Stimulated activated CD4-positive, alpha-beta T cell treated with anti-CD3 and anti-CD28 coated beads, Interleukin-12 subunit alpha, Interleukin-12 subunit beta, amount 100 ng/mL, for 48 hours (primary cell): ENCODE results near the gene RNFT2.
"Not testable (repeated sequence)": the region's sequence is repeated elsewhere in the genome, so short reads cannot be mapped to it uniquely, and the experiment has no call there.

ENCODE experiments used
- DNase-seq, 3 donors: peaks; one replicate each; pipeline ENCODE4 v3.0.0-alpha.2; 2020; ENCODE audit warnings: low read depth in 2 of 3, low spot score in 1 of 3

The RNFT2 gene

DNA sequence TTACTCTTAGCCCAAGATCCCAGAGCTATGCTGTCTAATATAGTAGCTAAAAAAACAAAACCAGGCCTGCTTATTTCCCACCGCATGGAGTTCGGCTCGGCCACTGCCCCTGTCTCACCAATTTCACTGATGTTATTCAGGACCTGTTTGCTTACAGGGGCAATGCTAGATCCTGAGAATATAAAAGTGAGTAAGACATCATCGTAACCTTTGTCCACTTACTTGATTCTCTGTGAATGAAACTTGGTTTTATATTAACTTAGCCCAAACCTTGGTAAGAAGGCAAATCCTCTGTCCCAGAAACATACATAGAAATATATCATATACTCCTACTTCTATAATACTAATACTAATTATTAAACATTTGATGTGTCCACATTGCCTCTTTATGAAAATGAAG, 56.6 kb downstream of the RNFT2 start:
- no peak for DNase-seq

- no peak for DNase-seq
These were observed 59.8 kb downstream of the RNFT2 start for GRCh38 chr12:116797885-116798284.

- no peak for DNase-seq
These were observed 60.6 kb downstream of the RNFT2 start for GRCh38 chr12:116798719-116799118.

- DNase-seq = no peak
These were observed 61.8 kb downstream of the RNFT2 start for GRCh38 chr12:116799955-116800354.

GRCh38 chr12:116800918-116801317, 62.8 kb downstream of the RNFT2 start:
- DNase-seq = no peak

DNA sequence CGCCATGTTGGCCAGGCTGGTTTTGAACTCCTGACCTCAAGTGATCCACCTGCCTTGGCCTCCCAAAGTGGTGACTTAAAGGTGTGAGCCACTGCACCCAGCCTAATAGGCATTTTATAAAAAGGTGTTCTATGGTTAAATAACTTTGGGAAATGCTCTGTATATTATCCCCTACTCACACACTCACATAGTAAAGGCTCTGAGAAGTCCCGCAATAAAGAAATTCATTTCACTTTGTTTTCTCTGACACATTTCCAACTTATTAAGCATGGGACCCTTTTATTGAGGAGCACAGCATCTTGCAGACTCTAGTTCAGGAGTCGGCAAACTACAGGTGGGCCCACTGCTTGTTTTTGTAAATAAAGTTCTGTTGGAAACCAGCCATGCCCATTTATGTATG, 63.9 kb downstream of the RNFT2 start:
- no peak for DNase-seq

DNA sequence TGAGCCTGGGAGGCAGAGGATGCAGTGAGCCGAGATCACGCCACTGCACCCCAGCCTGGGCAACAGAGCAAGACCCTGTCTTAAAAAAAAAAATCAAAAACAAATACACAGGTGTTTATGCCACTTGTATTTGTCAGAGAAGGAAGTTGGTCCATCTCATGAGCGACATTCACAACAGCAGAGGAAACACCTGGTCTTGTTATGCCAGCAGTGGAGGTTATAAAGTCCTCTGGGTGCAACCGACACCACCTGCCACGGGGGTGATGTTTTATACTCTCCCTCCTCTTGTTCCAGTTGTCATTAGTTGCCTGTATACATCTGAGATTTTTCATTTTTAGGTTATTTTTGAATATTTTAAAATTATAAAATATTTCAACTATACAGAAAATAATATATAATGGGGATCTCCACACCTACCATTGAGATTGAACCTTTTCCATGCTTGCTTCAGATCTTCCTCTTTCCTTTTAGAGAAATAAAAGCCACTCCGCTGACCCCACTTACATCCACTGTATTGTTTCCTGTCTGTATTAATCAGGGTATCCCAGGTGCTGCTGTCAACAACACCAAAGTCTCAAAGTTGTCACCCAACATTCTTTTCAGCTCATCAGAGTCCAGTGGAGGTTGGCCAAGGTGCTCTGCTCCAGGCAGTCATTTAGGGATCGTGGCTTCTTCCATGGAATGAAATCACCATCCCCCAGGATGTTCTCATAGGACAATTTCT, 65.1 kb downstream of the RNFT2 start:
- no peak for DNase-seq

DNA sequence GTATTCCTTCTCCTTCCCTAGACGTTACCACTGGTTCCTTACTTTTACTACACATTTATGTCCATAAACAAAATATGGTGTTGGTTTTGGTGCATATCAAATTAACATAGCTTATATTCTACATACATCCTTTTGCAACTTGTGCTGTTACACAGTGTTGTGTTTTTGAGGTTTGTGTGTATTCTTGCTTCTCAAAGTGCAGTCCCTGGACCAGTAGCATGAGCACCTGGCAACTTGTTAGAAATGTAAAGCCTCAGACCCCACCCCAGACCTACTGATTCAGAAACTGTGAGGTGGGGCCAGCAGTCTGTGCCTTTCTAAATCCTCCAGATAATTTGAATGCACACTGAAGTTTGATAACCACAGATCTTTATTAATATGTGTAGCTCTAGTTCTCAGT, 65.9 kb downstream of the RNFT2 start:
- no peak for DNase-seq

DNA sequence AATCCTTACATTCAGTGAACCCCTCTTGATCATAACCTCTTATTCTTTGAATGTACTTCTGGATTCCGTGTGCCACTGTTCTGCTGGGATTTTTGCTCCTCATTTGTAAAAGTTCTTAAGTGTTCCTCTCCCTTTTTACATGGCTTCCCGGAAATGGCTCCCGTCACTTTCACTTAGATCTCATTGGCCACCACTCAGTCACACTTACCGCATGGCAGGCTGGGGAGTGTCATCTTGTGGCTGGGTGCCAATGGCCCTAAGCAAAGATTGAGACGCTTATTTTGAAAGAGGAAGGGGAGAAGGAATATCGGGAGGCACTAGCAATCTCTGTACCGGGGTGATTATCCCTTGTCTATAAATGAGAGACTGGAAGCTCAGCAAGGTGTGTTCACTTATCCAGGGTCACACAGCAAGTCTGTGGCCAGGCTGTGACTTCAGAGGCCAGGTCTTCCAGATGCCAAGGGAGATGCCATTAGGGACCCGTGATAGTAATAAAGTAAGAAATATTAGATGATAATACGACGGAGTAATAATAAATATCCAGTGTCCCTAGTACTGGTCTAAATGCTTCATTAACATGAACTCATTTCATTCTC, 68.8 kb downstream of the RNFT2 start:
- no peak for DNase-seq

DNA sequence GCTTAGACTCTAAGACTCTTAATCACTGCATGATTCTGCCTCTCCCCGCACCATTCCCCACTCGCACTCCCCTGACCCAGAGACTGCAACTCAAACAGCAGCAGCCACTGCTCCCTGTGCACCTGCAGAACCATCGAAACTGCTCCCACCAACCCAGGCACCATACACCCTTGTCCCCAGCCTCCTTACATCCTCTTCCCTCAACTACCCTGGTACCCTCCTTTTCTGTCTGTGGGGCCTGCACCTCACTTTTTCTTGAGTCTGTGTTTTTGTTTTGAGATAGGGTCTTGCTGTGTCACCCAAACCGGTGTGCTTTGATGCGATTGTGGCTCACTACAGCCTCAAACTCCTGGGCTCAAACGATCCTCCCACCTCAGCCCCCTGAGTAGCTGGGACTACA, 69.4 kb downstream of the RNFT2 start:
- no peak for DNase-seq

GRCh38 chr12:116808113-116809105, 70.3 kb downstream of the RNFT2 start:
- no peak for DNase-seq

DNA sequence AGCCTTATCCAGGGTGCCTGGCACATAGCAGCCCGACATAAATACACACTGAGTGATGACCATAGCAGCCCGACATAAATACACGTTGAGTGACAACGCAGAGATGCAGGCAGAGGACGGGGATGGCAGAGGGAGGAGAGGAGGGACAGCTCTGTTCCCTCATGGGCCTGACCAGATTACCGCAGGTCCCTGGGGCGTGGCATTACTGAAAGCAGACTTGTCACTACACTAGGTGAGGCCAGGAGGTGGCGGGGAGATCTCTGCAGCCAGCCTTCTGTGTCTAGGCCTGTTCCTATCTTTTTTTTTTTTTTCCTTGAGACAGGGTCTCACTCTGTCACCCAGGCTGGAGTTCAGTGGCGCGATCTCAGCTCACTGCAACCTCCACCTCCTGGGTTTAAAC, 74.1 kb downstream of the RNFT2 start:
- DNase-seq = no peak

GRCh38 chr12:116813271-116814041, 75.3 kb downstream of the RNFT2 start:
- DNase-seq = no peak

DNA sequence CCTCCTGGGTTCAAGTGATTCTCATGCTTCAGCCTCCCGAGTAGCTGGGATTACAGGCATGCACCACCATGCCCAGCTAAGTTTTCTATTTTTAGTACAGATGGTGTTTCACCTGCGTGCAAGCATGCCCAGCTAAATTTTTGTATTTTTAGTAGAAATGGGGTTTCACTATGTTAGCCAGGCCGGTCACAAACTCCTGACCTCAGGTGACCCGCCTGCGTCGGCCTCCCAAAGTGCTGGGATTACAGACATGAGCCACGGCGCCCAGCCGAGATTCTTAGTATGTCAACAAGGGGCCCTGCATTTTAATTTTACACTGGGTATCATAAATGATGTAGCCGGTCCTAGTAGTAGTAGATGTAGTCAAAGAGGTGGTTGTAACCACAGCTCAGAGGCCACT, 76.7 kb downstream of the RNFT2 start:
- not testable (repeated sequence) for DNase-seq

DNA sequence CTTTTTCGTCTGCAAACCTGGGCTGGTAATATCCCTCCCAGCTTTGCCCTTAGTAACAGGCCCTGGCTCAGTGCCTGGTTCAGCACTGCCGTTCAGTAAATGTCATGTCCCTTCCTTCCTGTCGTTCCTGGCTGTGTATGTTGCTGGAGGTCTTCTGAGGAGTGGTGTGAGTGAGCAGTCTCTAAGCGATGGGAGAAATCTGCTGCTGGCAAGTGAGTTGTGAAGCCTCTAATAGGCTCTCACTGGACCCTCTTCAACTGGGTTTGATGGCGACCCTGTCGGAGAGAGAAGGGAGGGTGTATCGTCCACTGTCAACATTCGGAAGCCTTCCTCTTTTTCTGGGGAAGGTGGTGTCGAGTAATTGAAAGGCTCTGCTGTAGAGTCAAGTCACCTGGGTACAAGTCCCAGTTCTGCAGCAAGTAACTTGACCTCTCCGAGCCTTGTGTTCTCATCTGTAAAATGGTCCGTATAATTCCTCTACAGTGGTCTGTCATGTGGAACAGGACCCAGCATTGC, 80.3 kb downstream of the RNFT2 start:
- no peak for DNase-seq

DNA sequence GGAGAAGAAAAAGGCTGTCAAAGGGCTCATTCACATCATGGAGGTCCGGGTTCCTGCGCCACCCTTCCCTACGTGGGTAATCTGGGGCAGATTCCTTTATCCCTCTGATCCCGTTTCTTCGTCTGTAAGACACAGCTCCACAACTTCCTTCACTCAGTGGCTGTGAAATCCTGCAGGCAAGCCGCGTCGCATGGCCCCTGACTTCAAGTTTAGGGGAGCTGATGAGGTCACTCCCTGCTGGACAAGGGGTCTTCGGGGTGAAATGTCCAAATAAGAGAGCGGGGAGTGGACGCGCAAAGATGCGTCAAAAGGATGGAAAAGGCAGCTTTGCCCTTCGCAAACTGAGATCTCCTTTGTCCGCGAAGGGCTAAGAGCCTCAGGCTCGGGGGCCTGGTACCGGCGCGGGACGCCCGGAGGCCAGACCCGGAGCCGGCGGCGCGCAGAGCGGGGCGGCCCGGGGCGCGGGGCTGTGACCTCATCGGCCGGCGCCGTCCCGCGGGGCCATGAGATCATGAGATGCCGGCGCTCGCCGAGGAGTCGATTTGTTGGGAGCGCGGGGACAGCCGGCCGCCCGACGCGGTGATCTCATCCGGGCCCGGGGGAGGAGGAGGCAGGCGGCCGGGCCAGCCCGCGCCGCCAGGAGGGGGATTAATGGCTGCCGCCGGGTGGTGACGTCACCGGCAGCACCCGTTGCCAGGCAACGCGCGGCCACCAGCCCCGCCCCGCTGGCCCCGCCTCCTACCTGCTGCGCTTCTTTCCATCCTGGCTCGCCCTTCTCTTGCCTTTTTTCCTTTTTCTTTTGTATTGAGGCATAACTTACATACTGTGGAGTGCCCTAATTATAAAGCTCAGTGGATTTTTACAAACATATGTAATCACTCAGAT, 81.1 kb downstream of the RNFT2 start:
- peak; percentile 80 to 83 (median 81) for DNase-seq

DNA sequence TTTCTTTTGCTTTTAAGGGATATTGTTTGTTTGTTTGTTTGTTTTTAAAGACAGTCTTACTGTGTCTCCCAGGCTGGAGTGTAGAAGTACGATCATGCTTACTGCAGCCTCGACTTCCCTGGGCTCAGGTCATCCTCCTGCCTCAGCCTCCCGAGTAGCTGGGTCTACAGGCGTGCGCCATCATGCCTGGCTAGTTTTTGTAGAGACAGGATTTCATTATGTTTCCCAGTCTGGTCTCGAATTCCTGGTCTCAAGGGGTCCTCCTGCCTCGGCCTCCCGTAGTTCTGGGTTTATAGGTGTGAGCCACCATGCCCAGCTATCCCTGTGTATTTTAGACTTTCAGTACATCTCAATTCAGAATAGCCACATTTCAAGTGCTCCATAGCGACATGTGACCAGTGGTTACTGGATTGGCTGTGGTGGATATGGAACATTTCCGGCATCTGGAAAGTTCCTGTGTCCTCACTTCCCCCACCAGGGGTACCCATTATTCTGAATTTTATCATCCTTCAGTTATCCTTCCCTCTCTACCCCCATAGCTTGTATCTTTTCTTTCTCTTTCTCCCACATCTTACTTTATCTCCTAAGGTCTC, 82.0 kb downstream of the RNFT2 start:
- DNase-seq = no peak

GRCh38 chr12:116821291-116821690, 83.2 kb downstream of the RNFT2 start:
- DNase-seq = no peak

GRCh38 chr12:116827432-116827831, 89.3 kb downstream of the RNFT2 start:
- no peak for DNase-seq

DNA sequence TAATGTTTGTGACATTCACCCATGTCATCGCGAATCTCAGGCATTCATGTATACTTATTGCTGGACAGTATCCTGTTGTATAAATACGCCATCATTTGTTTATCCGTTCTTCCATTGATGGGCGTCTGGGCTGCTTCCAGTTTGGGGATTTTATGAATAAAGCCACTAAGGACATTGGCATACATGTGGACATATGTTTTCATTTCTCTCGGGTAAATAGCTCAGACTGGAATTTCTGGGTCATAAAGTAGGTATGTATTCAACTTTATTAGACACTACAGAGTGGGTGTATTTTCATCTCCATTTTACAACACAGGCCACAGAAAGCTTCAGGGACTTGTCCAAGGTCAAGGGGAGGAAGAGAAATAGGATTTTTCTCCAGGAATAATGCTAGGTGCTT, 94.2 kb downstream of the RNFT2 start:
- no peak for DNase-seq
